ENCODE data around the gene USP16. TPM values are rescaled to one million over a fixed set of nuclear protein-coding genes. Genes with fewer than 3 reads are reported as not detected.

The USP16 gene
- total and polyA plus RNA-seq, 2 donors (not counting 1 experiment from before 2014, with no cell fraction given), result 13.1 to 54.7 TPM

DNA sequence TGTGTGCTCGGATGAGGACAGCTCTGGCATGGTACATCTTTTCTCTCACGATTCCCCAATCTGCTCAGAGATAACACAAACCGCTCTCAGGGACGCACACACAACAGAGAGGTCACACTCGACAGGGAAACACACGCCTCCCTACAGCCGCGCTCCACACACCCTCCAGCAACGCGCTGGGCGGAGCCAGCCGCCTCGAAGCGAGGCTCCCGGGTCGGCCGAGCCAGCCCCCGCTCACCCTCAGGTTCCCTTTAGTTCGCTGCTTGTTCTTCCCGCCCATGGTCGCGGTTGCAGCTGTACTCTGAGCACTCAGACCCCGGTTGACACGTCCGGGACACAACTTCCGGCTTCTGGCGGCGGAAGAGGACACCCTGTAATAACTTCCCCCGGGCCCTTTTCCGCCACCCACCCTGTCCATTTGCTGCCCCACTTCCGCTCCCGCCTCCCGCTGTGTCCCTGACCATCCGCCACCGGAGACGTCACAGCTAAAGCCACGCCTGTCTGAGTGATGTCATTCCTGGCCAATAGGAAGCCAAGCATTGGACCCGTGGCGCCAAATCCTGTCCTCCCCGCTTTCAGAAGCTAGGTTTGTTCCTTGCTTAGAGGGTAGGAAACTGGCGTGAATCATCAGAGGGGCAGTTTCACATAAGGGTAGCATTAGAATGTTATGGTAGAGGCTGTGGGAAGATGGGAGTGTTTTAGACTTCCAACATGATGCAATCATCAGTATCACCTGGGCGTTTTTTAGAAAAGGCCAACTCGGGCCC is 31.8 kb upstream of the USP16 start, which contains the start of gene LTN1:
Gene LTN1, minus strand, starts transcription at position 352 of the 767 bp plus-strand sequence. Its CDS starts 72 bp downstream, at position 280.
- no peaks in the 10 kb centered on the region for H3K9me3 ChIP-seq (ENCODE audit: control extremely low read depth in 1 of 3, control insufficient read depth in 2 of 3, insufficient read depth in 1 of 3, low read length in 2 of 3)
- intact Hi-C loops (cut with micrococcal nuclease), result loop anchor here (1.0 to 10.0 kb wide), 6 partner anchors 10 to 312 kb away; partner anchors contain the start of genes CCT8, RWDD2B and USP16
- H3K4me1 Mint-ChIP-seq, result peaks cover 25% of the 10 kb centered on the region
- H3K27ac ChIP-seq (ENCODE audit: low read length in 2 of 2), result peak within 1 kb of the TSS; percentile 88 to 93
- no peaks in the 10 kb centered on the region for H3K9me3 Mint-ChIP-seq (ENCODE audit: insufficient read depth)
- H3K4me3 Mint-ChIP-seq, result peak within 1 kb of the TSS; percentile 92
- H3K36me3 ChIP-seq (replicated peaks in 1 of 2; ENCODE audit: control extremely low read depth in 1 of 2, control insufficient read depth in 1 of 2, extremely low read depth in 1 of 2, insufficient read depth in 2 of 2, low read length in 1 of 2), result peaks cover 2% of the 10 kb centered on the region in 2 experiments
- H3K27me3 ChIP-seq (replicated peaks in 1 of 4; ENCODE audit: control extremely low read depth in 1 of 4, control insufficient read depth in 3 of 4, insufficient read depth in 4 of 4, low read length in 3 of 4), result no peaks in the 10 kb centered on the region
- DNase-seq (peak; percentile 99), ATAC-seq (ENCODE audit: low read depth) (peak; percentile 94)
- peak within 1 kb of the TSS; percentile 97 for H3K27ac Mint-ChIP-seq
- POLR2A ChIA-PET, result interaction anchor here (0.7 to 2.5 kb wide), 8 partner anchors 8 to 308 kb away, joined by 3 to 25 read pairs (median 6); partner anchors contain the start of genes CCT8, RWDD2B and USP16
- CTCF ChIA-PET, result interaction anchor here (1.2 to 2.1 kb wide), 3 partner anchors 10 to 384 kb away, joined by 3 to 23 read pairs (median 18); partner anchors contain the start of gene USP16
- H2AFZ ChIP-seq (ENCODE audit: insufficient read depth, low read depth, low read length, poor library complexity, severe bottlenecking), result peak within 1 kb of the TSS; percentile 84
- H3K4me2 ChIP-seq (replicated peaks; ENCODE audit: low read depth, low read length, poor library complexity, severe bottlenecking), result peak within 1 kb of the TSS; percentile 84
- peak within 1 kb of the TSS; percentile 61 to 95 (median 83) for H3K4me3 ChIP-seq (ENCODE audit: control extremely low read depth in 1 of 5, extremely low read depth in 1 of 5, insufficient read depth in 1 of 5, low read depth in 2 of 5, low read length in 4 of 5)
- peak within 1 kb of the TSS; percentile 89 for H3K9ac ChIP-seq (ENCODE audit: low read length)
- peaks cover 45% of the 10 kb centered on the region for H3K79me2 ChIP-seq (ENCODE audit: control insufficient read depth, insufficient read depth, low read length)
- H4K20me1 ChIP-seq (ENCODE audit: control insufficient read depth, insufficient read depth, low read length, poor library complexity, severe bottlenecking), result no peaks in the 10 kb centered on the region
- H3K4me1 ChIP-seq (ENCODE audit: control insufficient read depth in 2 of 2, insufficient read depth in 2 of 2, low read length in 2 of 2), result peaks cover 18 to 20% of the 10 kb centered on the region in 2 donors
- WGBS (ENCODE audit: insufficient coverage), result 2% methylated on average over 39 of the region's 43 CpGs
- no peaks in the 10 kb centered on the region for H3K27me3 Mint-ChIP-seq
- TF ChIP-seq CTCF (IDR thresholded peaks at IDR 0.05), result no peak
- no peak for TF ChIP-seq EZH2 (IDR thresholded peaks at IDR 0.05; ENCODE audit: borderline replicate concordance, insufficient read depth, low read depth, low read length, poor library complexity, severe bottlenecking)
